K562 (cell line): ENCODE results near the gene NPAS1. TPM values are rescaled to one million over a fixed set of nuclear protein-coding genes. Genes with fewer than 3 reads are reported as not detected.
A peak's percentile ranks its signal among the peaks of the same experiment; 100 is the strongest.

ENCODE experiments used
- ATAC-seq: fragments of 200-7000 bp; cut with Tn5 transposase; 3 replicates; pipeline ENCODE4 v1.9.1; 2020; ENCODE audit warnings: moderate library complexity
- BruUV-seq: library from RNA; stranded (reverse); fragments of 400-500 nt; replicated peaks from 2 replicates; lab custom pipeline; 2021; lab: Mats Ljungman, UMichigan
- CTCF ChIA-PET: fragments of 300-600 bp; formaldehyde crosslinking; extraction: SDS; loops from one replicate; lab custom pipeline; 2021; ENCODE audit warnings: low intra/inter-chr PET ratio; lab: Yijun Ruan, JAX
- POLR2A ChIA-PET: fragments of 300-600, 350-650 bp; sonication (Branson Sonifier 250); formaldehyde crosslinking; extraction: SDS; loops from one replicate; lab custom pipeline; 2021; ENCODE audit warnings: antibody characterized with exemption, inconsistent platforms; lab: Yijun Ruan, JAX
- DNase-seq, 4 experiments: peaks; one replicate each; pipeline versions ENCODE4 v3.0.0 to v3.0.0-alpha.2; 2011 to 2018; ENCODE audit warnings: low spot score in 3 of 4, mixed read lengths in 3 of 4; ENCODE audit errors: extremely low read depth in 1 of 4
- FAIRE-seq: peaks from 2 replicates; lab custom pipeline; 2011; peaks lifted over from hg19 to GRCh38; lab: Jason Lieb, UNC
- H2AFZ ChIP-seq: 2 replicates; pipeline ENCODE4 v1.6.0; 2011; ENCODE audit warnings: low read depth, low read length, control low read depth, inconsistent platforms
- H3K27ac ChIP-seq: fragments of 200-600 bp; 3 replicates; pipeline ENCODE4 v1.8.0; 2011; ENCODE audit warnings: low read depth, mild to moderate bottlenecking, control low read depth, inconsistent platforms, low read length, moderate library complexity, mixed read lengths; ENCODE audit errors: extremely low read depth
- H3K27me3 ChIP-seq, 2 experiments: fragments of 300-600 bp in 1 of 2; 2 replicates in 1 of 2; 3 replicates in 1 of 2; pipeline versions ENCODE4 v1.6.0 to v1.8.0; 2011; ENCODE audit warnings: inconsistent platforms in 2 of 2, low read length in 2 of 2, mild to moderate bottlenecking in 1 of 2, mixed read lengths in 1 of 2, moderate library complexity in 1 of 2; ENCODE audit not compliant: control insufficient read depth in 2 of 2, insufficient read depth in 2 of 2
- H3K36me3 ChIP-seq: fragments of 300-600 bp; 3 replicates; pipeline ENCODE4 v1.8.0; 2011; ENCODE audit warnings: mild to moderate bottlenecking, low read length, inconsistent platforms; ENCODE audit not compliant: control insufficient read depth, insufficient read depth
- H3K4me1 ChIP-seq, 2 experiments: fragments of 200-600 bp in 1 of 2; replicated peaks in 1 of 2; 2 replicates in 1 of 2; 3 replicates in 1 of 2; pipeline versions ENCODE4 v1.5.1 to v1.8.0; 2011; ENCODE audit warnings: inconsistent platforms in 2 of 2, low read length in 2 of 2, mild to moderate bottlenecking in 1 of 2, mixed read lengths in 1 of 2, moderate library complexity in 1 of 2; ENCODE audit not compliant: control insufficient read depth in 2 of 2, insufficient read depth in 2 of 2
- H3K4me2 ChIP-seq: 2 replicates; pipeline ENCODE4 v1.6.1; 2011; ENCODE audit warnings: low read length, control low read depth, inconsistent platforms, mixed read lengths; ENCODE audit not compliant: insufficient read depth
- H3K4me3 ChIP-seq: fragments of 200-600 bp; sonication (generic), shearing (Covaris generic); 2 replicates; pipeline ENCODE4 v1.5.1; 2016; ENCODE audit warnings: control low read depth, inconsistent platforms
- H3K79me2 ChIP-seq: fragments of 200-600 bp; 3 replicates; pipeline ENCODE4 v1.8.0; 2011; ENCODE audit warnings: low read length, inconsistent platforms; ENCODE audit not compliant: control insufficient read depth, insufficient read depth
- H3K9ac ChIP-seq, 2 experiments: 2 replicates each; pipeline versions ENCODE4 v1.6.0 to v1.6.1; 2011; ENCODE audit warnings: low read depth in 2 of 2, low read length in 2 of 2, control low read depth in 1 of 2, inconsistent platforms in 1 of 2, mild to moderate bottlenecking in 1 of 2, mixed read lengths in 1 of 2; ENCODE audit not compliant: insufficient read depth in 1 of 2
- H3K9me1 ChIP-seq: one replicate; pipeline ENCODE4 v1.6.0; 2011; ENCODE audit warnings: inconsistent platforms, mild to moderate bottlenecking, low read length, moderate library complexity; ENCODE audit not compliant: control insufficient read depth, insufficient read depth
- H3K9me3 ChIP-seq: replicated peaks from 2 replicates; pipeline ENCODE4 v1.5.1; 2011; ENCODE audit warnings: low read depth, low read length, inconsistent platforms; ENCODE audit not compliant: control insufficient read depth, insufficient read depth
- H4K20me1 ChIP-seq: replicated peaks from 2 replicates; pipeline ENCODE4 v1.6.1; 2011; ENCODE audit warnings: low read length, inconsistent platforms, mixed read lengths; ENCODE audit not compliant: control insufficient read depth, insufficient read depth
- NRF1 ChIP-seq, 2 experiments: fragments of 450-650 bp; IDR thresholded peaks in 1 of 2; conservative IDR thresholded peaks in 1 of 2; 2 replicates each; pipeline ENCODE4 v1.6.1; 2014; ENCODE audit warnings: mild to moderate bottlenecking in 2 of 2
- POLR2G ChIP-seq: fragments of 200-400 bp; formaldehyde crosslinking; IDR thresholded peaks from 2 replicates; pipeline ENCODE4 v1.6.1; 2017; ENCODE audit warnings: low read depth, mild to moderate bottlenecking, antibody characterized with exemption, low read length, moderate library complexity
- WGBS: fragments of 100-300 bp; shearing (Covaris generic); methylation state at CpG from one replicate; pipeline ENCODE4 v1.1.6; 2016; ENCODE audit warnings: low coverage, mixed read lengths; ENCODE audit not compliant: insufficient coverage; ENCODE audit errors: missing lambda C conversion rate; 5-methylcytosine and 5-hydroxymethylcytosine counted together
- in situ Hi-C: fragments of 300-500 bp; cut with MboI; formaldehyde crosslinking; loops from 4 replicates; pipeline ENCODE4 v1.15.0; 2018; ENCODE audit warnings: inconsistent platforms, mixed read lengths
- intact Hi-C: fragments of 100-400 bp; cut with micrococcal nuclease; formaldehyde crosslinking; loops from 2 replicates; pipeline ENCODE4 v1.14.2; 2022
- polyA plus RNA-seq, 8 experiments: library from polyadenylated mRNA; depleted of rRNA in 4 of 8; stranded (reverse) in 5 of 8; unstranded in 3 of 8; fragments of >200 nt; fragmentation: Nextera tagmentation in 2 of 8; fragmentation: Illumina TruSeq in 1 of 8; extraction: Ambion mirVana in 2 of 8; extraction: Trizol in 1 of 8; gene quantifications; 2 replicates each; pipeline versions ENCODE4 v1.2.1 to v1.2.3, GENCODE V29; 2011 to 2014; ENCODE audit warnings: inconsistent platforms in 1 of 8, missing spikeins in 1 of 8
- total RNA-seq, 7 experiments: library from RNA; depleted of rRNA in 6 of 7; stranded (reverse); fragments of >200 nt in 6 of 7; fragmentation: Illumina TruSeq in 2 of 7; extraction: Trizol in 2 of 7; gene quantifications; 2 replicates each; pipeline versions ENCODE4 v1.2.1 to v1.2.3, GENCODE V29; 2011 to 2021; ENCODE audit warnings: low replicate concordance in 1 of 7

The NPAS1 gene
- total and polyA plus RNA-seq, 9 of the 15 experiments (the other 6 are each of a cell fraction or from before 2014, with no cell fraction given): 0.58 to 5.3 (median 2.0) TPM; not detected in 2

- 98% methylated on average over 23 of the region's 61 CpGs for WGBS
- ChIA-PET CTCF (no interaction called here), POLR2A (interaction anchor here (1.5 kb wide), 1 partner anchor 47 kb away, joined by 8 read pairs; the partner anchor contains the start of gene ZC3H4)
- H3K79me2 ChIP-seq: no peaks in the 10 kb centered on the region
- no peak overlapping the region for H2AFZ ChIP-seq
- H3K27me3 ChIP-seq: no peaks in the 10 kb centered on the region
- peaks cover 0 to 19% of the 10 kb centered on the region in 2 experiments; a peak in 1 of 5 replicates for H3K4me1 ChIP-seq
- H3K4me3 ChIP-seq: no peak overlapping the region
- in situ Hi-C loops: no loop called here
- no peak for ATAC-seq
- no peaks in the 10 kb centered on the region for H3K9me3 ChIP-seq
- H4K20me1 ChIP-seq: 0 out of 2 replicates have a peak, but pooled peaks cover 3% of the 10 kb centered on the region
- no peak for DNase-seq
- H3K9me1 ChIP-seq: no peaks in the 10 kb centered on the region
- H3K36me3 ChIP-seq: peaks cover 70% of the 10 kb centered on the region; the same call in 2 of the 3 replicates
- no peak for FAIRE-seq
- no peak overlapping the region for H3K27ac ChIP-seq
- H3K4me2 ChIP-seq: no peak overlapping the region
- BruUV-seq: no TSS peak
- no peak overlapping the region for H3K9ac ChIP-seq
- TF ChIP-seq POLR2G (peak; percentile 54), NRF1 (conservative IDR thresholded peaks at IDR 0.05 in 1 of 2, IDR thresholded peaks at IDR 0.05 in 1 of 2) (no peak)
- TF ChIP-seq, all 486 proteins: peak for 1
- intact Hi-C loops: loop anchor here (10.0 kb wide), 1 partner anchor 52 kb away; the partner anchor contains the start of gene NPAS1
Observed at GRCh38 chr19:47066376-47067214, 47.0 kb downstream of the NPAS1 start.
